ENCODE measurements around the gene ZNF594. TPM values are rescaled to one million over a fixed set of nuclear protein-coding genes. Genes with fewer than 3 reads are reported as not detected.
"Not testable (repeated sequence)": the region's sequence is repeated elsewhere in the genome, so short reads cannot be mapped to it uniquely, and the experiment has no call there.

ZNF594 gene
- 10 to 100 TPM; 19.0 to 20.4 (median 20.2) TPM for polyA plus RNA-seq (ENCODE audit: insufficient read length in 3 of 3)

- DNase-seq (ENCODE audit: low read depth in 3 of 3, low spot score in 2 of 3) = peak; percentile 86 to 92 (median 89)
Measured at GRCh38 chr17:5191541-5192417, at the start of gene ZNF594. Gene ZNF594, minus strand, starts transcription at chr17:5191868. Its CDS starts 7,612 bp downstream, at chr17:5184256.

- DNase-seq (ENCODE audit: low read depth in 3 of 3, low spot score in 2 of 3) = not testable (repeated sequence)
Measured at GRCh38 chr17:5239769-5240168, 48.1 kb upstream of the ZNF594 start.

GRCh38 chr17:5238333-5238732 lies 46.7 kb upstream of the ZNF594 start:
- no peak for DNase-seq (ENCODE audit: low read depth in 3 of 3, low spot score in 2 of 3)

DNA sequence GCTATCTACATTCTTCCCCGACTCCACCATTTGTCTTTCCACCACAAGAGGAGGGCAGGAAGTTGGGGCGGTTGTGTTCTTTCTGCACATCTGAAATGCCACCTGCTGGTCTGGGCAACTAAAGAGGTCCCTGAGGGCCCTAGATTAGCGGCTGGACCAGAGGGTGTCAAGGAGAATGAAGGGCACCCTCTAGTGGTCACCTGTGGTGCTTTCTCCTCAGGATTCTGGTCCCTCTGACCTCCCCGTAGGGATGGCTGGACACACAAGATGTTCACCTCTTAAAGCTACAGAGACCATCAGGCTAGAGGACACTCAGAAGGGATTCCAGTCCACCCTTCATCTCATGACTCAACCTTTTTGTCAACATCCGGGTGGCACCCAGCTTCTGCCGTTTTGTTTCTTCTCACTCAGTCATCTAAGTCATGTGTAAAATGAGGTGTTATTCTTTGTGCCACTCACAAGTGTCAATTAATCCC lies 45.9 kb upstream of the ZNF594 start:
- DNase-seq (ENCODE audit: low read depth in 3 of 3, low spot score in 2 of 3) = no peak

DNA sequence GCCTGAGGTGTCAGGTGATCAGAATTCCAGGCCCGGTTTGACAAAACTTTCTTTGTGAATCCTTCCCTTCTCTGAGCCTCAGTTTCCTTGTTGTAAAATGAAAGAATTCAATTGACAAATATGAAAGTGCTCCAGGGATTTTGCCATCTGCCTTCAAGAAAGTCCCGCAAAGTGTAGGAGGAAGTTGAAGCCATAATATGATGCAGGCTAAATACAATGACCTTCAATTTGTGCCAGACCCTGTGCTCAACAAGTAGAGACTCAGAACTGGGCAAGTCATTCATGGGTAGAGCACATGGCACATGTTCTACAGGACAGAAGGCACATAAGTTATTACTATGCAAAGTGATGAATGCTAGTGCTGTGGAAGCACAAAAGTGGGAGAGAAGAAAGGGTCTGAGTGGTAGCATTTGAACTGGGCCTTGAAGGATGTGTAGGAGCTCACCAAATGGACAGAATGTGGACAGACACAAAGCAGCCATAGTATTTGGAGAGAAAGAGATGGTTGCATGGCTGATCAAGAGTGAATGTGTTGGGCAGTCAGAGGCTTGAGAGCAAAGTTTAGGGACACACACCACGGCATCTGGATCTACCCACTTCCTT lies 45.4 kb upstream of the ZNF594 start:
- DNase-seq (ENCODE audit: low read depth in 3 of 3, low spot score in 2 of 3) = no peak

DNA sequence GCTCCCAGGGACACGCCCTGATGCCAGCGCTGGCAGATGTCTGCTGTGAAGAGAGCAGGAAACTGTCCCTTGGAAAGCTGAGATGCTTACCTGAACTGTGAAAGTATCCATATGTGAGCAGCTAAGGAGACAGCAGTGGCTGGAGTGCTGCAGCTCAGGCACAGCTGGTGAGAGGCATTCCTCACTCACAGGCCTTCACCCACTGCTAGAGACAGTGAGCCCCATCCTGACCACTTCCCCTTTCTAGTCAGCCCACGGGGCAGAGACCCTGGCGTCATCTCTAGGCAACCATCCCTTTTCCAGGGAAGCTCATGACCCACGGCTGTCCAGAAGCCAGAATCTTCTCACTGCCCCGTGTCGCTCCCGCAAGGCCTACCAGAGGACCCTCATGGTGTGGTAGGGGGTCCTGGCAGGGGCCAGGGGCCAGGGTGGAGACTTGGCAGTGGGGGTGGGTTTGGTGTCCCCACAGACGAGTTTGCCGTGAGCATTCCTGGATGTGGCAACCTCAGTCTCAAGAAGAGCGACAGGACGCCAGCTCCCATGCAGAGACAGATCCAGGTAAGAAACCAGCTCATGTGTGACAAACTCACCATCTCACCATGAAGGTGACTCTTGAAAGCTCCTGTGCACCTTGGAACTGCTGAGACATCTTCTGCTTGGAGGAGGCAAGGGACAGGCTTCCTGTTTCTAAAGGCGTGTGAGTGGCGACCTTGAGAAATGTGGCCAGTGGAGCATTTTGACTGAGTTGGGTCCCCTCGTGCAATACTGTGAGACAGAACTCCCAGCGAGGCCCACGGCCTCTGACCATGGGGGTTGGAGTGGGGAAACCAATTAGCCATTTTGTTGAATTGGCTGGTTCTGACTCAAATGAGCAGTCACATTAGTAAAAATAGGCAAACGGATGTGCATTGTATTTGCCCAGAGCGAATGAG lies 43.2 kb upstream of the ZNF594 start, which contains the start of gene SCIMP:
SCIMP (minus strand) TSS at position 216 of the 932 bp plus-strand sequence; CDS start at position 111, 105 bp downstream.
- no peak for DNase-seq (ENCODE audit: low read depth in 3 of 3, low spot score in 2 of 3)

- DNase-seq (ENCODE audit: low read depth in 3 of 3, low spot score in 2 of 3) = not testable (repeated sequence)
Measured at GRCh38 chr17:5233492-5233891, 41.8 kb upstream of the ZNF594 start.

DNA sequence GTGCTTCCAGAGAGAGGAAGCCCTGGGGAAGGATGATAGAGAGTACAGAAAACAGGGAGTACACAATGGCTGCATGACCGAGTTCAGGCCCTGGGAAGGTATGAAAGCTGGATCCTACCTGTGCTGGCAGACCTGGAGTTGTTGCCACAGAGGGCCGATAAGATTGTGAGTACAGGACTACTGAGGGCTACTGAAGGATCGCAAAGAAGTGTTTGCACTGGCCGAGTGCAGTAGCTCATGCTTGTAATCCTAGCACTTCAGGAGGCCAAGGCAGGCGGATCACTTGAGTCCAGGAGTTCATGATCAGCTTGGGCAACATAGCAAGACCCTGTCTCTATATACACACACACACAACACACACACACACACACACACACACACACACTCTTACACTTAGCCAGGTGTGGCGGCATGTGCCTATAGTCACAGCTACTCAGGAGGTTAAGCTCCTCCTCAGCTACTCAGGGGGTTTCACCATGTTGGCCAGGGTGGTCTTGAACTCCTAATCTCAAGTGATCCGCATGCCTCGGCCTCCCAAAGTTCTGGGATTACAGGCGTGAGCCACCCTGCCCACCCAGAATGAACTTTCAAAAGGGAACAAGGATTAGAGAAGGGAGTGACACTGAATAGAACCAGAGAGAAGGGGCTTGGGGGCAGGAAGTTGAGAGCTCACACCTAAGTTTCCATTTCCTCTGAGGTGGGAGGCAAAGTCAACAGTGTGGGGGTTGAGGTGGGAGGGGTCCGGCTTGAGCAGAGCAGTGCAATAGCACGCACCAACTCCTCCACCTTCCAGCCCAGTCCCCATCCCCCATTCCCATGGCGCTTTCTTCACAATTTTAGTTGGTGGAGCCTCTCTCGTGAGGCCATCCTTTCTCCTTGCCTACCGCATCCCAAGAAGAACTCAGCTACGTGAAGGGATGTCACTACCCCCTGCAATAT lies 35.5 kb upstream of the ZNF594 start:
- no peak for DNase-seq (ENCODE audit: low read depth in 3 of 3, low spot score in 2 of 3)

DNA sequence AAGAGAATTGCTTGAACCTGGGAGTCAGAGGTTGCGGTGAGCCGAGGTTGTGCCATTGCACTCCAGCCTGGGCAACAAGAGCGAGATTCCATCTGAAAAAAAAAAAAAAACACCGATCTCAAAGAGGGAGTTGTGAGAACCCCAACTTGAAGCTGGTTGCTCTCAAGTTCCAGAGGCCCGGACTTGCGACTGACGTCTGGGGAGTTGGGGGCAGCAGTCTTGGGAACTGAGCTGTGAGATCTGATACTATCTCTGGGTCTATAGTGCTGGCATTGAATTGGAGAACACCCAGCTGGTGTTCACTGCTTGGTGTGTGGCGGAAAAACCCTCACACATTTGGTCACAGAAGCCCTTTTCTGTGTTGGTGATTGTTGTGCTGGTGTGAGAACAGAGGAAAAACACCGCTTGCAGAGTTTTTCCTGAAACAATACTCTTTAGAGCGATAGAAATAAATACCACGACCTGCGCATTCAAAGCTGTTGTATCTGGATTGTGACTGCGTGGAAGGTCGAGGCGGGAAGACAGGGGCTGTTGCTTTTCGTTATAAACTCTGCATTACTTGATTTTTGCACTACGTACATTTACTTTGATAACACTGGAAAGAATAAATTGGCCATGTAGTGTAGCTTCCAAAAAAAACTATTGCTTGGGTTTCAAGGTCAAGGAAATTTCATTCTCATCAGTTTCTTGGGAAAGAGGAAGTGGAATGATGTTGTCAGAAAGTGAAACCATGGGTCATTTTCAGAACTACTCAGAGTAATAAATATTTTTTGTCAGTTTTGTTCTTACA lies 34.2 kb upstream of the ZNF594 start:
- no peak for DNase-seq (ENCODE audit: low read depth in 3 of 3, low spot score in 2 of 3)

DNA sequence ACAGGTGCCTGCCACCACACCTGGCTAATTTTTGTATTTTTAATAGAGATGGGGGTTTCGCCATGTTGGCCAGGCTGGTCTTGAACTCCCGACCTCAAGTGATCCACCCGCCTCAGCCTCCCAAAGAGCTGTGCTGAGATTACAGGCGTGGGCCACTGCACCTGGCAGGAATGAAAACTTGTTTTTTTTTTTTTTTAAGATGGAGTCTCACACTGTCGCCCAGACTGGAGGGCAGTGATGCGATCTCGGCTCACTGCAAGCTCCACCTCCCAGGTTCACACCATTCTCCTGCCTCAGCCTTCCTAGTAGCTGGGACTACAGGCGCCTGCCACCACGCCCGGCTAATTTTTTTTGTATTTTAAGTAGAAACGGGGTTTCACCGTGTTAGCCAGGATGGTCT lies 30.2 kb upstream of the ZNF594 start:
- DNase-seq (ENCODE audit: low read depth in 3 of 3, low spot score in 2 of 3) = not testable (repeated sequence)

- DNase-seq (ENCODE audit: low read depth in 3 of 3, low spot score in 2 of 3) = no peak
Measured at GRCh38 chr17:5220074-5220473, 28.4 kb upstream of the ZNF594 start.

GRCh38 chr17:5219536-5219935 lies 27.9 kb upstream of the ZNF594 start:
- no peak for DNase-seq (ENCODE audit: low read depth in 3 of 3, low spot score in 2 of 3)

- not testable (repeated sequence) for DNase-seq (ENCODE audit: low read depth in 3 of 3, low spot score in 2 of 3)
Measured at GRCh38 chr17:5217562-5217961, 25.9 kb upstream of the ZNF594 start.

DNA sequence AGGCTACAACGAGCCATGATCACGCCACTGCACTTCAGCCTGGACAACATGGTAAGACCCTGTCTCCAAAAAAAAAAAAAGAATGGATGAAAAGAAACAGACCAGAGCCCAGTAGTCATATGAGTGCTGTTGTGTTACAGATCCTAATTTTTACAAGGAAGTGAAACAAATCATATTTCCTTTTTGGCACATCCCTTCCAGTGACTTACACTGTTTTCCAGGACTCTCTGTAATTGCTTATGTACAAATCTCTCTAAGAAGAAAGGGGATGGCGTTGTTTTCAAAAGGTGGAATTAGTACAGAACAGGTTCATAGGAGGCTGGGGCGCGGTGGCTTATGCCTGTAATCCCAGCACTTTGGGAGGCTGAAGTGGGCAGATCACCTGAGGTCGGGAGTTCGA lies 19.8 kb upstream of the ZNF594 start:
- DNase-seq (ENCODE audit: low read depth in 3 of 3, low spot score in 2 of 3) = no peak

GRCh38 chr17:5210614-5211252 lies 19.1 kb upstream of the ZNF594 start:
- no peak for DNase-seq (ENCODE audit: low read depth in 3 of 3, low spot score in 2 of 3)

- no peak for DNase-seq (ENCODE audit: low read depth in 3 of 3, low spot score in 2 of 3)
Measured at GRCh38 chr17:5210091-5210490, 18.4 kb upstream of the ZNF594 start.

DNA sequence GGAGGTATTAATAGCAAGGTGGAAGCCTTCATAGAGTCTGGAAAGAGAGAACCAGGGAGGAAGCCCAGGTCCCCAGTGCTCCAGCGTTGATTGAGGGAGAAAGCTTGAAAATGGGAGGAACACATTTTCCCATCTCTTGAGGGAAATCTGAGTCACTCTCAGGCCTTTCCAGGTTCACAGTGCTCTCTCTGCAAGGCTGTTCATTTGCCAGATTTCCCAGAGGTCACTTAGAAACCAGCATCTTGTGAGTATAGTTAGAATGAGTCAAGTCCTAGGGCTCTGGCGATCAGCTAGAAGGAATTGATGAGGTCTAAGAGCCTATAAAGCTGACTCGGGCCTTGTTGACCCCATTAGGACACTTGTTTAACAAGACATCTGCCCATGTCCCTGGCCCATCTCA lies 17.7 kb upstream of the ZNF594 start:
- no peak for DNase-seq (ENCODE audit: low read depth in 3 of 3, low spot score in 2 of 3)

GRCh38 chr17:5203908-5204294 lies 12.2 kb upstream of the ZNF594 start:
- no peak for DNase-seq (ENCODE audit: low read depth in 3 of 3, low spot score in 2 of 3)
